HG02798 (cell line): ENCODE data around the gene SH3RF1.
"Not testable (repeated sequence)": the region's sequence is repeated elsewhere in the genome, so short reads cannot be mapped to it uniquely, and the experiment has no call there.

Experiments used
- ATAC-seq: cut with Tn5 transposase; IDR thresholded peaks from one replicate; pipeline ENCODE4 v1.9.1; 2021; ENCODE audit warnings: mild to moderate bottlenecking; ENCODE audit not compliant: unreplicated experiment, poor library complexity

SH3RF1 gene

GRCh38 chr4:169203891-169204290 is 66.9 kb downstream of the SH3RF1 start:
- ATAC-seq = no peak

DNA sequence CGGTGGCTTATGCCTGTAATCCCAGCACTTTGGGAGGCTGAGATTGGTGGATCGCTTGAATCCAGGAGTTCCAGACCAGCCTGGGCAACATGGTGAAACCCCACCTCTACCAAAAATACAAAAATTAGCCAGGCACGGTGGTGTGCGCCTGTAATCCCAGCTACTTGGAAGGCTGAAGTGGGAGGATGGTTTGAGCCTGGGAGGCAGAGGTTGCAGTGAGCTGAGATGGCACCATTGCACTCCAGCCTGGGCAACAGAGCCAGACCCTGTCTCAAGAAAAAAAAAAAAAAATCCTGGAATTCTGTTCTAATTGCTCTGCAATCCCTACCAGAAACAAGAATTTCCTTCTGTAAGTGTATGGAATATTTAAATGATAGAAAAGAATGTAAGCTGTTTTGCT is 67.5 kb downstream of the SH3RF1 start:
- ATAC-seq = not testable (repeated sequence)

DNA sequence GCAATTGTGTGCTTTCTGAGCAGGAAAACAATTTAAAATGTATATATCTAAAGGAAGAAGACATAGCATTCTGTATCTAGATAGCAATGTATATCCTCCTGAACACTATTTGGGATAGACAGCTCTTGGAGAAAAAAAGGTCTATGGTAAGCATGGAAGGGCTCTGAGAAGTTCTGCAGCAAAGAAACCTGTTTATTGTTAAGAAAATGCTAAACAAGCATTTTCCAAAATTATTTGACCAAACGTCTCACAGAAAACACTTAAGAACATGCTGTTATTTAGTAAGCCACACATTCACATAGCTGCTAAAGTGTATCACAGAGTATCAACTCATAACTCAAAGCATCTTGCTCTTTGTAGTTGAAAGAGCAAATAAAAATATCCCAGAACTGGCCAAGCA is 67.9 kb downstream of the SH3RF1 start:
- no peak for ATAC-seq

GRCh38 chr4:169202145-169202699 is 68.5 kb downstream of the SH3RF1 start:
- peak; percentile 61 for ATAC-seq

- peak; percentile 29 for ATAC-seq
Measured at GRCh38 chr4:169201222-169202144, 69.3 kb downstream of the SH3RF1 start.

GRCh38 chr4:169200361-169201030 is 70.3 kb downstream of the SH3RF1 start:
- ATAC-seq = no peak

DNA sequence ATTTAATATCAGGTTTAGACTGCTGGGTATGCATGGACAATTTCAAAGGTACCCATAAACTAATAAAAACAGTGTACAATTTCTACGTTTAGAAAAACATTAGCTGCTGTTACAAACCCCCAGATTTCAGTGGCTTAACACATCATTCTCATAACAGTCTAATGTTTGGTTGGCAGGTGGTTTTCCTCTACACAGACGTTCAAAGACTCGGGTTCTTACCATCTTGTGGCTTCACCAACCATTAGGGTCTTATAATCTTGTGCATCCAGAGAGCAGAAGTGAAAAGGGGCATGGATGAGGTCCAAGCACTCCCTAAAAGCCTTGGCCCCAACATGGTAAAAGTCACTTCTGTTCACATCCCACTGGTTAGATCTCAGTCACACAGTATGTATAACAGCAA is 71.6 kb downstream of the SH3RF1 start:
- ATAC-seq = no peak

- no peak for ATAC-seq
Measured at GRCh38 chr4:169198167-169198566, 72.6 kb downstream of the SH3RF1 start.

DNA sequence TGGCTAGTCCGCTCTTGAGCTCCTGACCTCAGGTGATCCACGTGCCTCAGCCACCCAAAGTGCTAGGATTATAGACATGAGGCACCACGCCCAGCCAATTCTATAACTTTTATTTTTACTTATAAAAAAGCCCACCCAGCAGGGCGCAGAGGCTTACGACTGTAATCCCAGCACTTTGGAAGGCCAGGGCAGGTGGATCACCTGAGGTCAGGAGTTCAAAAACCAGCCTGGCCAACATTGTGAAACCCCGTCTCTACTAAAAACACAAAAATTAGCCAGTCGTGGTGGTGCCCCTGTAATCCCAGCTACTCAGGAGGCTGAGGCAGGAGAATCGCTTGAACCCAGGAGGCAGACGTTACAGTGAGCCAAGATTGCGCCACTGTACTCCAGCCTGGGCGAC is 73.5 kb downstream of the SH3RF1 start:
- ATAC-seq = not testable (repeated sequence)

- ATAC-seq = no peak
Measured at GRCh38 chr4:169195032-169195431, 75.7 kb downstream of the SH3RF1 start.

GRCh38 chr4:169189968-169190367 is 80.8 kb downstream of the SH3RF1 start:
- ATAC-seq = not testable (repeated sequence)

DNA sequence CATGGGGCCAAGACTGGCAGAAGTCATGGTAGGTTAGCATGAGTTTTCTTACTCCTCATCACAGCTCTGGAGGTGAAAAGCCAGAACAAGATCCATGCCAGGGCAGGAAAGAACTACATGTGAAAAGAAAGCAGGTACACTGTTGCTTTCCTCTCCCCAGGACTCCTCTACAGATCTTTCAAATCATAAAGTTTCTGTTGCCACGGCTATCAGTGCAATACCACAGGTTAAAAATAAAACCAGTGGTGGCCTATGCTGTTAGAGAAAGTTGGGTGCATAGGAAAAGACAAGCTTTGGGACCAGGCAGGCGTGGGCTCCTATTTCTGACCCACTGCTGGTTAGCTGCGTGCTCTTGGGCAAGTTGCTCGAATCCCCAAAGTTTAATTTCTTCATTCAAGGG is 81.4 kb downstream of the SH3RF1 start:
- peak; percentile 86 for ATAC-seq

DNA sequence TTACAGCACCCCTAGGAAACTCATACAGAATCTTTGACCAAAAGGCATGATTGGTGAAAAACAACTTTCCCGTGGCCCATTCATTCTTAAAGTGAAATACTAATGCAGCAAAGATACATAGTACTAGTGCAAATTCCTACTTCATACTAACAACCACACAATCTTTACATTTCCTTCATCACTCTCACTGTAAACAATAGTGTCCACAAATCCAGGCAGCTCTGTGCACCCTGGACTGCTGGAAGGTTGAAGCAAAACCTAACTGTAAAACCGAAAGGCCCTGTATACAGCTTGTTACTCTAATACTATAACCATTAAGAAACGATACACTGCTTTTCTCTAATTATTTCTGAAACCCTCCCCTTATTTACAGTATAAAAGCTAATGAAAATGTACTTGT is 82.6 kb downstream of the SH3RF1 start:
- ATAC-seq = no peak

- no peak for ATAC-seq
Measured at GRCh38 chr4:169185133-169185956, 85.4 kb downstream of the SH3RF1 start.

DNA sequence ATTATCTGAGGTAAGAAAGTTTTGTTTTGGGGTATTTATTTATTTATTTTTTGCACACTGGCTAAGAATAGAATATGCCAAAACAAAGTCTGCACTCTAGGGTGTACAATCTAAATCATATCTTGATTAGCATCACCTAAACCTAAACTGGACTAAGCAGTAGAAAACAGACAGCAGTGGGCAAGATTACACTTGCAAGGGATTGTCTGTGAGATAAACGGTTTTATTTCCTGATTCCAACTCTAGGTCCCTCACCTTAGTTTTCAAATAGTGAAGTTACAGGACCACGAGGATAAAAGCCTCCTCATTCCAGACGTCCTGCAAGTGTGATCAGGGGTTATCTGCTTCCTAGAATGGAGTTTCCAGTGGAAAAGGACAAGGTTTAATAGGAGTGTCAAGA is 86.1 kb downstream of the SH3RF1 start:
- ATAC-seq = no peak

DNA sequence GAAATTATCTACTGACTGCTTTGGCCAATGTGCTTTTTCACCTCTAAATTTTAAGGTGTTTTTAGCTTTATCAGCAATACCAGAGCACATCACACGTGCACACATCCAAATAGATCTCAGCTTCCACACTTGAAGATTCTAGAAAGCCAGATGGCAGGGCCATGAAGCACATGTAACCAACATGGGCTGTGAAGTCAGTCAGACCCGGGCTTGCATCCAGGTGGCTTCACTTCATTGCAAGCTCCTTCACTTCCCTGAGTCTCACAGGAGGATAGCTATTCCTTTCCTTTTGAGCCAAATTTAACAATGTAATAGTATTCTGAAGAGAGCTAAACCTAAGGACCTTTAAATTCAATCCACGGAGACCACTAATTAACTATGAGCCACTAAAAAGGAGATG is 86.5 kb downstream of the SH3RF1 start:
- ATAC-seq = no peak

- ATAC-seq = no peak
Measured at GRCh38 chr4:169183581-169183980, 87.2 kb downstream of the SH3RF1 start.

DNA sequence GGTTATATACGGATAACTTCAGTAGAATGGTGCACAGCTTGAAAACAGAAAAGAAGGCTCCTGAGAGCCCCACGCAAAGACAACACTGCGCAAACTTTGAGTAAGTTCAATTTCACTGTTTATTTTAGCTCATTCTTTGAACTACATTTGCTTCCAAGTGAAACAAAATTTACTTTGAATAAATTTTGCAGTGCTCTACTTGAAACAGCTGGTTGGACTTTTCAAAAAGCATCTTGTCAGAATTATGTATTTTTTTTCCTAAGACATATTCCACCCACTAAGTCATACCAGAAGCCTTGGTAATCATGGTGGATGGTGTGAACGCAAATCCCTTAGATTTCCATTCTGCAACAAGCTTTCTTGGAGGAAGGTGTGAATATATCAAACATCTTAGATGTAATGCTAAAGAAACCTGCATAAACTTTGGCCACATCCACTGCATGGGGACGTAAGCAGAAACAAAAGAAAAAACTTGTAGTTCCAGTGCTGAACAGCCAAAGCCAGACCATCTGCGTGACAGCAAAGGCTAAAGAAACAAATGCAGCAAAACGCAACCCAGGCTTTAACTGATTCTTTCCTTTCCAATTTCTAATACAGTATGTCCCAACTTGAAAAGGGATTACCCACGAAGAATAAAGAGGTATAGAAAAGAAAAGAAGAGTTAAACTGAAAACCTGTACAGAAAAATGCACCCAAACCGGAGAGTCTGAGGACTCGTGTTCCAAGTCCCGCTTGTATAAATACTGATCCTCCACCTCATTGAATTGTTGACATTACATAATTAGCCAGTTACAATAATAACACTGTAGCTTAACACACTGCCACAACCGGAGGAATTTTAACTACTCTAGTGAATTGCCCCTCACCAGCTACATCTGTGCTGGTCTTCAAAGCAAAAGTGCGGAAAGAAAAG is 90.9 kb downstream of the SH3RF1 start:
- ATAC-seq = no peak

DNA sequence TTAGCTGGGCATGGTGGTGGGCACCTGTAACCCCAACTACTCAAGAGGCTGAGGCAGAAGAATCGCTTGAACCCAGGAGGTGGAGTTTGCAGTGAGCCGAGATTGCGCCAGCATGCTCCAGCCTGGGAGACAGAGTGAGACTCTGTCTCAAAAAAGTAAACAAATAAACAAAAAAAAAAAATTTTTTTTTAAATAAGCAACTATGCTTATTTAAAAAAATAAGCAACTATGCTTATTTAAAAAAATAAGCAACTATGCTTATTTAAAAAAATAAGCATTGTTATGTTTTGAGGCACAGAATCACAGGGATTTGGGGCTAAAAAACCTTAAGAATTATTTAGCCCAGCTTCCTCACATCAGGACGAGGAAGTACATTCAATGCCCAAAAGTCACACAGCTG is 92.7 kb downstream of the SH3RF1 start:
- ATAC-seq = not testable (repeated sequence)
